NCI-H146 treated with DMSO at 0.1 percent for 48 hours (cell line): ENCODE data around the gene SZRD1.

ENCODE experiments used
- DNase-seq: peaks from one replicate; lab custom pipeline; 2025; ENCODE audit not compliant: unreplicated experiment; lab: John Stamatoyannopoulos, UW

The SZRD1 gene

GRCh38 chr1:16436946-16437474 is 70.0 kb downstream of the SZRD1 start, which contains the start of gene SPATA21:
TSS of gene SPATA21 (minus strand) at chr1:16437424. CDS start at chr1:16431371, 6,053 bp downstream.
- DNase-seq = no peak

GRCh38 chr1:16438516-16438915 is 71.5 kb downstream of the SZRD1 start:
- no peak for DNase-seq

GRCh38 chr1:16438924-16439323 is 71.9 kb downstream of the SZRD1 start:
- DNase-seq = no peak

GRCh38 chr1:16440131-16440469 is 73.1 kb downstream of the SZRD1 start:
- DNase-seq = no peak

GRCh38 chr1:16440470-16441281 is 73.6 kb downstream of the SZRD1 start, which contains the start of gene NECAP2:
TSS of gene NECAP2 (plus strand) at chr1:16440724. CDS start at chr1:16440762, 38 bp downstream.
- peak; percentile 75 for DNase-seq

- DNase-seq = peak; percentile 0
Observed at GRCh38 chr1:16441282-16441665, 74.2 kb downstream of the SZRD1 start.

GRCh38 chr1:16442265-16442664 is 75.2 kb downstream of the SZRD1 start:
- no peak for DNase-seq

- DNase-seq = no peak
Observed at GRCh38 chr1:16442941-16443340, 75.9 kb downstream of the SZRD1 start.

GRCh38 chr1:16443975-16444770 is 77.1 kb downstream of the SZRD1 start:
- no peak for DNase-seq

GRCh38 chr1:16445052-16445451 is 78.0 kb downstream of the SZRD1 start:
- no peak for DNase-seq

GRCh38 chr1:16446116-16446515 is 79.1 kb downstream of the SZRD1 start:
- no peak for DNase-seq

GRCh38 chr1:16447641-16448040 is 80.6 kb downstream of the SZRD1 start:
- DNase-seq = no peak
